HepG2 (cell line): Measurements from ENCODE around the gene SPATA25. TPM values are rescaled to one million over a fixed set of nuclear protein-coding genes. Genes with fewer than 3 reads are reported as not detected.

Source experiments
- ARNT2 ChIP-seq: sonication (generic); formaldehyde crosslinking; IDR thresholded peaks from 2 replicates; pipeline ENCODE4 v1.8.0; 2022; ENCODE audit warnings: mild to moderate bottlenecking, low read depth, missing genetic modification reagents, moderate library complexity
- GTF2F1 ChIP-seq: fragments of 150-350 bp; IDR thresholded peaks from 2 replicates; pipeline ENCODE4 v1.6.1; 2014; ENCODE audit warnings: low read length
- KLF13 ChIP-seq: sonication (generic); formaldehyde crosslinking; IDR thresholded peaks from 2 replicates; pipeline ENCODE4 v1.4.0; 2020; ENCODE audit warnings: mild to moderate bottlenecking, missing genetic modification reagents
- MYNN ChIP-seq: sonication (generic); formaldehyde crosslinking; IDR thresholded peaks from 2 replicates; pipeline ENCODE4 v1.4.0; 2020; ENCODE audit warnings: mild to moderate bottlenecking, low read depth, missing genetic modification reagents
- NFKBIZ ChIP-seq: IDR thresholded peaks from 2 replicates; pipeline ENCODE4 v1.6.1; 2018; ENCODE audit warnings: missing genetic modification reagents, missing compliant biosample characterization
- ZNF644 ChIP-seq: IDR thresholded peaks from 2 replicates; pipeline ENCODE4 v1.6.1; 2016; ENCODE audit warnings: low read depth
- ZNF766 ChIP-seq: sonication (generic); formaldehyde crosslinking; IDR thresholded peaks from 2 replicates; pipeline ENCODE4 v1.5.0; 2020; ENCODE audit warnings: missing genetic modification reagents, borderline replicate concordance
- ZNF883 ChIP-seq: sonication (generic); formaldehyde crosslinking; IDR thresholded peaks from 2 replicates; pipeline ENCODE4 v1.5.1; 2020; ENCODE audit warnings: mild to moderate bottlenecking, missing genetic modification reagents; ENCODE audit errors: not compliant biosample characterization
- polyA plus RNA-seq, 8 experiments: library from polyadenylated mRNA; depleted of rRNA in 3 of 8; stranded (reverse) in 7 of 8; unstranded in 1 of 8; fragments of >200 nt; fragmentation: Illumina TruSeq in 4 of 8; extraction: Trizol in 4 of 8; gene quantifications; 2 replicates each; pipeline versions ENCODE4 v1.2.1 to v1.2.3, GENCODE V29; 2011 to 2016; ENCODE audit warnings: low read depth in 4 of 8, missing spikeins in 1 of 8, mixed read lengths in 1 of 8; ENCODE audit not compliant: insufficient read depth in 1 of 8
- total RNA-seq, 5 experiments: library from RNA; depleted of rRNA; stranded (reverse); fragments of >200 nt; fragmentation: Illumina TruSeq; extraction: Trizol; gene quantifications; 2 replicates each; pipeline ENCODE4 v1.2.3, GENCODE V29; 2016; ENCODE audit warnings: low read depth in 1 of 5
- TF ChIP-seq, protein P1 (sequence below): sonication (generic); formaldehyde crosslinking; IDR thresholded peaks from 2 replicates; pipeline ENCODE4 v1.5.1; 2020; ENCODE audit warnings: mild to moderate bottlenecking, missing genetic modification reagents, borderline replicate concordance
- TF ChIP-seq, protein P2 (sequence below): IDR thresholded peaks from 2 replicates; pipeline ENCODE4 v1.6.1; 2012; ENCODE audit warnings: inconsistent platforms
- TF ChIP-seq, protein P3 (sequence below): IDR thresholded peaks from 2 replicates; pipeline ENCODE4 v1.4.0; 2020; ENCODE audit warnings: mild to moderate bottlenecking, missing genetic modification reagents
- TF ChIP-seq, protein P4 (sequence below): IDR thresholded peaks from 2 replicates; pipeline ENCODE4 v1.6.1; 2016; ENCODE audit warnings: low read depth
- TF ChIP-seq, protein P5 (sequence below): sonication (generic); formaldehyde crosslinking; IDR thresholded peaks from 2 replicates; pipeline ENCODE4 v1.8.0; 2022; ENCODE audit warnings: mild to moderate bottlenecking, missing genetic modification reagents, moderate library complexity
- TF ChIP-seq, protein P6 (sequence below): IDR thresholded peaks from 2 replicates; pipeline ENCODE4 v1.6.1; 2016

Gene SPATA25
- total and polyA plus RNA-seq, 2 of the 13 experiments (the other 11 are each of a cell fraction or from before 2014, with no cell fraction given): 4.8 to 7.6 TPM

DNA sequence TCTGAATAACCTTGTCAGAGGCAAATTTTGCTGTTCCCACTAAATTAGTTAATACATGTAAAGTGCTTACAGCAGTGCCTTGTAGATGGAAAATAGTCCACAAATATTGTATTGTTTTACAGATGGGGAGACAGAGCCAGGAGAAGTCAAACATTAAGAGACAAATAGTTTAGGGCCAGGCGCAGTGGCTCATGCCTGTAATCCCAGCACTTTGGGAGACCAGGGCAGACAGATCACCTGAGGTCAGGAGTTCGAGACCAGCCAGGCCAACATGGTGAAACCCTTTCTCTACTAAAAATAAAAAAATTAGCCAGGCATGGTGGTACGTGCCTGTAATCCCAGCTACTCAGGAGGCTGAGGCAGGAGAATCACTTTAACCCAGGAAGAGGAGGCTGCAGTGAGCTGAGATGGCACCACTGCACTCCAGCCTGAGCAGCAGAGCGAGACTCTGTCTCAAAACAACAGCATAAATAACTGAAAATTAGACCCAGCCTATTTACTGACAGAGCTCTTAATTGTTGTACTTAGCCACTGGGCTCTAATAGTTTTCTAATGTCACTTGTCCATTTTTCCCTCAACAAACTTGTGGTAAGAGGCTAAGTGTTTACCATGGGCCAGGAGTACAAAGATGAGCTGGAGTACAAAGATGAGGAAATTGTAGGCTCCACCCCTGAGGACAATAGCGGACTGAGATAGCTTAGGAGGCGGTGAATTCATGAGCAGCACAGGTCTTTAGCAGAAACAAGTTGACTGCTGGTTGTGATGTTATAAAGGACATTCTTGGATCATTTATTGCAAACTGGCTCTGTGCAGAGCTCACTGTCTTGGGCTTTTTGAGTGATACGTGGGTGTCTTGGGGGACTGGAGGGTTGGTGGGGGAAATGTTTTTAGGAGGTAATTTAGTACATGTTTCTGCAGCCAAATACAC lies 23.6 kb downstream of the SPATA25 start (continued):
- TF ChIP-seq, protein P1, sequence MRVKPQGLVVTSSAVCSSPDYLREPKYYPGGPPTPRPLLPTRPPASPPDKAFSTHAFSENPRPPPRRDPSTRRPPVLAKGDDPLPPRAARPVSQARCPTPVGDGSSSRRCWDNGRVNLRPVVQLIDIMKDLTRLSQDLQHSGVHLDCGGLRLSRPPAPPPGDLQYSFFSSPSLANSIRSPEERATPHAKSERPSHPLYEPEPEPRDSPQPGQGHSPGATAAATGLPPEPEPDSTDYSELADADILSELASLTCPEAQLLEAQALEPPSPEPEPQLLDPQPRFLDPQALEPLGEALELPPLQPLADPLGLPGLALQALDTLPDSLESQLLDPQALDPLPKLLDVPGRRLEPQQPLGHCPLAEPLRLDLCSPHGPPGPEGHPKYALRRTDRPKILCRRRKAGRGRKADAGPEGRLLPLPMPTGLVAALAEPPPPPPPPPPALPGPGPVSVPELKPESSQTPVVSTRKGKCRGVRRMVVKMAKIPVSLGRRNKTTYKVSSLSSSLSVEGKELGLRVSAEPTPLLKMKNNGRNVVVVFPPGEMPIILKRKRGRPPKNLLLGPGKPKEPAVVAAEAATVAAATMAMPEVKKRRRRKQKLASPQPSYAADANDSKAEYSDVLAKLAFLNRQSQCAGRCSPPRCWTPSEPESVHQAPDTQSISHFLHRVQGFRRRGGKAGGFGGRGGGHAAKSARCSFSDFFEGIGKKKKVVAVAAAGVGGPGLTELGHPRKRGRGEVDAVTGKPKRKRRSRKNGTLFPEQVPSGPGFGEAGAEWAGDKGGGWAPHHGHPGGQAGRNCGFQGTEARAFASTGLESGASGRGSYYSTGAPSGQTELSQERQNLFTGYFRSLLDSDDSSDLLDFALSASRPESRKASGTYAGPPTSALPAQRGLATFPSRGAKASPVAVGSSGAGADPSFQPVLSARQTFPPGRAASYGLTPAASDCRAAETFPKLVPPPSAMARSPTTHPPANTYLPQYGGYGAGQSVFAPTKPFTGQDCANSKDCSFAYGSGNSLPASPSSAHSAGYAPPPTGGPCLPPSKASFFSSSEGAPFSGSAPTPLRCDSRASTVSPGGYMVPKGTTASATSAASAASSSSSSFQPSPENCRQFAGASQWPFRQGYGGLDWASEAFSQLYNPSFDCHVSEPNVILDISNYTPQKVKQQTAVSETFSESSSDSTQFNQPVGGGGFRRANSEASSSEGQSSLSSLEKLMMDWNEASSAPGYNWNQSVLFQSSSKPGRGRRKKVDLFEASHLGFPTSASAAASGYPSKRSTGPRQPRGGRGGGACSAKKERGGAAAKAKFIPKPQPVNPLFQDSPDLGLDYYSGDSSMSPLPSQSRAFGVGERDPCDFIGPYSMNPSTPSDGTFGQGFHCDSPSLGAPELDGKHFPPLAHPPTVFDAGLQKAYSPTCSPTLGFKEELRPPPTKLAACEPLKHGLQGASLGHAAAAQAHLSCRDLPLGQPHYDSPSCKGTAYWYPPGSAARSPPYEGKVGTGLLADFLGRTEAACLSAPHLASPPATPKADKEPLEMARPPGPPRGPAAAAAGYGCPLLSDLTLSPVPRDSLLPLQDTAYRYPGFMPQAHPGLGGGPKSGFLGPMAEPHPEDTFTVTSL (CRISPR knock-in tag): peak; percentile 94
- peak; percentile 86 for TF ChIP-seq ZNF644 (CRISPR knock-in tag)
- TF ChIP-seq, protein P2, sequence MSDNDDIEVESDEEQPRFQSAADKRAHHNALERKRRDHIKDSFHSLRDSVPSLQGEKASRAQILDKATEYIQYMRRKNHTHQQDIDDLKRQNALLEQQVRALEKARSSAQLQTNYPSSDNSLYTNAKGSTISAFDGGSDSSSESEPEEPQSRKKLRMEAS: no peak
- TF ChIP-seq, protein P3, sequence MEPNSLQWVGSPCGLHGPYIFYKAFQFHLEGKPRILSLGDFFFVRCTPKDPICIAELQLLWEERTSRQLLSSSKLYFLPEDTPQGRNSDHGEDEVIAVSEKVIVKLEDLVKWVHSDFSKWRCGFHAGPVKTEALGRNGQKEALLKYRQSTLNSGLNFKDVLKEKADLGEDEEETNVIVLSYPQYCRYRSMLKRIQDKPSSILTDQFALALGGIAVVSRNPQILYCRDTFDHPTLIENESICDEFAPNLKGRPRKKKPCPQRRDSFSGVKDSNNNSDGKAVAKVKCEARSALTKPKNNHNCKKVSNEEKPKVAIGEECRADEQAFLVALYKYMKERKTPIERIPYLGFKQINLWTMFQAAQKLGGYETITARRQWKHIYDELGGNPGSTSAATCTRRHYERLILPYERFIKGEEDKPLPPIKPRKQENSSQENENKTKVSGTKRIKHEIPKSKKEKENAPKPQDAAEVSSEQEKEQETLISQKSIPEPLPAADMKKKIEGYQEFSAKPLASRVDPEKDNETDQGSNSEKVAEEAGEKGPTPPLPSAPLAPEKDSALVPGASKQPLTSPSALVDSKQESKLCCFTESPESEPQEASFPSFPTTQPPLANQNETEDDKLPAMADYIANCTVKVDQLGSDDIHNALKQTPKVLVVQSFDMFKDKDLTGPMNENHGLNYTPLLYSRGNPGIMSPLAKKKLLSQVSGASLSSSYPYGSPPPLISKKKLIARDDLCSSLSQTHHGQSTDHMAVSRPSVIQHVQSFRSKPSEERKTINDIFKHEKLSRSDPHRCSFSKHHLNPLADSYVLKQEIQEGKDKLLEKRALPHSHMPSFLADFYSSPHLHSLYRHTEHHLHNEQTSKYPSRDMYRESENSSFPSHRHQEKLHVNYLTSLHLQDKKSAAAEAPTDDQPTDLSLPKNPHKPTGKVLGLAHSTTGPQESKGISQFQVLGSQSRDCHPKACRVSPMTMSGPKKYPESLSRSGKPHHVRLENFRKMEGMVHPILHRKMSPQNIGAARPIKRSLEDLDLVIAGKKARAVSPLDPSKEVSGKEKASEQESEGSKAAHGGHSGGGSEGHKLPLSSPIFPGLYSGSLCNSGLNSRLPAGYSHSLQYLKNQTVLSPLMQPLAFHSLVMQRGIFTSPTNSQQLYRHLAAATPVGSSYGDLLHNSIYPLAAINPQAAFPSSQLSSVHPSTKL: peak; percentile 87
- TF ChIP-seq, protein P4, sequence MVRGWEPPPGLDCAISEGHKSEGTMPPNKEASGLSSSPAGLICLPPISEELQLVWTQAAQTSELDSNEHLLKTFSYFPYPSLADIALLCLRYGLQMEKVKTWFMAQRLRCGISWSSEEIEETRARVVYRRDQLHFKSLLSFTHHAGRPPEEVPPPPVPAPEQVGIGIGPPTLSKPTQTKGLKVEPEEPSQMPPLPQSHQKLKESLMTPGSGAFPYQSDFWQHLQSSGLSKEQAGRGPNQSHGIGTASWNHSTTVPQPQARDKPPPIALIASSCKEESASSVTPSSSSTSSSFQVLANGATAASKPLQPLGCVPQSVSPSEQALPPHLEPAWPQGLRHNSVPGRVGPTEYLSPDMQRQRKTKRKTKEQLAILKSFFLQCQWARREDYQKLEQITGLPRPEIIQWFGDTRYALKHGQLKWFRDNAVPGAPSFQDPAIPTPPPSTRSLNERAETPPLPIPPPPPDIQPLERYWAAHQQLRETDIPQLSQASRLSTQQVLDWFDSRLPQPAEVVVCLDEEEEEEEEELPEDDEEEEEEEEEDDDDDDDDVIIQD: peak; percentile 84; the same call in 1 of the 2 replicates
- TF ChIP-seq ZNF883 (CRISPR knock-in tag): no peak
- TF ChIP-seq GTF2F1: no peak
- TF ChIP-seq KLF13 (CRISPR knock-in tag): no peak
- no peak for TF ChIP-seq MYNN (CRISPR knock-in tag)
- TF ChIP-seq ARNT2 (CRISPR knock-in tag): 0 out of 2 replicates have a peak, but pooled peaks have one; percentile 20
- TF ChIP-seq NFKBIZ (CRISPR knock-in tag): no peak
- TF ChIP-seq, protein P5, sequence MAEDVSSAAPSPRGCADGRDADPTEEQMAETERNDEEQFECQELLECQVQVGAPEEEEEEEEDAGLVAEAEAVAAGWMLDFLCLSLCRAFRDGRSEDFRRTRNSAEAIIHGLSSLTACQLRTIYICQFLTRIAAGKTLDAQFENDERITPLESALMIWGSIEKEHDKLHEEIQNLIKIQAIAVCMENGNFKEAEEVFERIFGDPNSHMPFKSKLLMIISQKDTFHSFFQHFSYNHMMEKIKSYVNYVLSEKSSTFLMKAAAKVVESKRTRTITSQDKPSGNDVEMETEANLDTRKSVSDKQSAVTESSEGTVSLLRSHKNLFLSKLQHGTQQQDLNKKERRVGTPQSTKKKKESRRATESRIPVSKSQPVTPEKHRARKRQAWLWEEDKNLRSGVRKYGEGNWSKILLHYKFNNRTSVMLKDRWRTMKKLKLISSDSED (CRISPR knock-in tag): no peak
- TF ChIP-seq ZNF766: no peak
- TF ChIP-seq, protein P6, sequence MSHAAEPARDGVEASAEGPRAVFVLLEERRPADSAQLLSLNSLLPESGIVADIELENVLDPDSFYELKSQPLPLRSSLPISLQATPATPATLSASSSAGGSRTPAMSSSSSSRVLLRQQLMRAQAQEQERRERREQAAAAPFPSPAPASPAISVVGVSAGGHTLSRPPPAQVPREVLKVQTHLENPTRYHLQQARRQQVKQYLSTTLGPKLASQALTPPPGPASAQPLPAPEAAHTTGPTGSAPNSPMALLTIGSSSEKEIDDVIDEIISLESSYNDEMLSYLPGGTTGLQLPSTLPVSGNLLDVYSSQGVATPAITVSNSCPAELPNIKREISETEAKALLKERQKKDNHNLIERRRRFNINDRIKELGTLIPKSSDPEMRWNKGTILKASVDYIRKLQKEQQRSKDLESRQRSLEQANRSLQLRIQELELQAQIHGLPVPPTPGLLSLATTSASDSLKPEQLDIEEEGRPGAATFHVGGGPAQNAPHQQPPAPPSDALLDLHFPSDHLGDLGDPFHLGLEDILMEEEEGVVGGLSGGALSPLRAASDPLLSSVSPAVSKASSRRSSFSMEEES (CRISPR knock-in tag): no peak
